A549 treated with CpdA at 1 μM for 4 hours (cell line): ENCODE data around the gene P3H4. TPM values are rescaled to one million over a fixed set of nuclear protein-coding genes. Genes with fewer than 3 reads are reported as not detected.

Experiments used
- total RNA-seq: library from RNA; stranded (reverse); fragments of 200-300 nt; extraction: Qiagen RNA extraction; gene quantifications from 5 replicates; pipeline ENCODE4 v1.2.3, GENCODE V29; 2022; ENCODE audit warnings: low read depth

P3H4 gene, protein sequence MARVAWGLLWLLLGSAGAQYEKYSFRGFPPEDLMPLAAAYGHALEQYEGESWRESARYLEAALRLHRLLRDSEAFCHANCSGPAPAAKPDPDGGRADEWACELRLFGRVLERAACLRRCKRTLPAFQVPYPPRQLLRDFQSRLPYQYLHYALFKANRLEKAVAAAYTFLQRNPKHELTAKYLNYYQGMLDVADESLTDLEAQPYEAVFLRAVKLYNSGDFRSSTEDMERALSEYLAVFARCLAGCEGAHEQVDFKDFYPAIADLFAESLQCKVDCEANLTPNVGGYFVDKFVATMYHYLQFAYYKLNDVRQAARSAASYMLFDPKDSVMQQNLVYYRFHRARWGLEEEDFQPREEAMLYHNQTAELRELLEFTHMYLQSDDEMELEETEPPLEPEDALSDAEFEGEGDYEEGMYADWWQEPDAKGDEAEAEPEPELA
- 28.2 to 40.1 TPM (median 37.2 TPM) in 5 replicates for total RNA-seq

DNA sequence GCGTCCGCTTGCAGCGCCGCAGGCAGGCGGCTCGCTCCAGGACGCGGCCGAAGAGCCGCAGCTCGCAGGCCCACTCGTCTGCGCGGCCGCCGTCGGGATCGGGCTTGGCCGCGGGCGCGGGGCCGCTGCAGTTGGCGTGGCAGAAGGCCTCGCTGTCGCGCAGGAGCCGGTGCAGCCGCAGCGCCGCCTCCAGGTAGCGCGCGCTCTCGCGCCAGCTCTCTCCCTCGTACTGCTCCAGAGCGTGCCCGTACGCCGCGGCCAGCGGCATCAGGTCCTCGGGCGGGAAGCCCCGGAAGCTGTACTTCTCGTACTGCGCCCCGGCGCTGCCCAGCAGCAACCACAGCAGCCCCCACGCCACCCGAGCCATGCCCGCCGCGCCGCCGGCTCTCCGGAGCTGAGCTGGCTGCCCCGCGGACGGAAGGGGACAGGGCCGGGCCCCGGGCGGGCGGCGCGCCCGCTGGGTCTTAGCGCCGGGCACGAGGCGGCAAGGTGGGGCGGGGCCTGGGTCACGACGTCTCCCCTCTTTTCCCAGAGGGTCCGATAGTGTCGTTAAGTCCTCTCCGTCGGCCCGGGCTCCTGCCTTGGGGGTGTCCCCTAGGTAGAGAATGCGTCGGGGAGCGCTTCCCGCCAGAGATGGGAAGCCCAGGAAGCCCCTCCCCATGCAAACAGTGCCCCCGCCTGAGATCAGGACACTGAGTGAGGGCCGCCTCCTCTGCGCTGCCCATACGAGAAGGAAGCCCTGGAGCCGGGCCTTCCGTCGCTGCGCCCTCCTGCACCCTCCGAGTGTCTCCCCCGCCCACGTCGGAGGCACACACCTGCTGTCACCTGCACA, at the start of gene P3H4:
P3H4 (minus strand) TSS at position 401 of the 832 bp plus-strand sequence; CDS start at position 367, 34 bp downstream.

DNA sequence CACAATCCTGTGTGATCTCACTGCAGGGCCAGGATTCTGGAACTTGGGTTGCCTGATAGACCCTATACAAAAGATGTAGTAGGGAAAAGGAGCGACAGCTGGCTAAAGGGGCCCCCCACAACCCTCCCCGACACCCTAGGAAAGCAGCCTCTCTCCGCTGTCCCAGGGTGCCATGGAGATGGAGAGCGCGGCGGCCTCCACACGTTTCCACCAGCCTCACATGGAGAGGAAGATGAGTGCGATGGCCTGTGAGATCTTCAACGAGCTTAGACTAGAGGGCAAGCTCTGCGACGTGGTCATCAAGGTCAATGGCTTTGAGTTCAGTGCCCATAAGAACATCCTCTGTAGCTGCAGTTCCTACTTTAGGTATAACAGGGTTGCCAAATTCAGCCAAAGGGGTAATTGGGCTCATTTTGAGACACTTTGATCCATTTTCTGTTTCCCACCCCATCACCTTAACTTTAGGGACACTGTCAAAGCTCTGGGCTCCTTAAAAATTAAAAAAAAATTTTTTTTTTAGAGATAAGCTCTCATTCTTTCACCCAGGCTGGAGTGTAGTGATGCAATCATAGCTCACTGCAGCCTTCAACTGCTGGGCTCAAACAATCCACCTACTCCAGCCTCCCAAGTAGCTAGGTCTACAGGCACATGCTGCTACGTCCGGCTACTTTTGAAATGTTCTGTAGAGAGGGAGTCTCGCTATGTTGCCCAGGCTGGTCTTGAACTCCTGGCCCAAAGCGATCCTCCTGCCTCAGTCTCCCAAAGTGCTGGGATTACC, 26.2 kb upstream of the P3H4 start, which contains the start of gene KLHL10:
KLHL10 (plus strand) TSS at position 65 of the 778 bp plus-strand sequence; CDS start at position 173, 108 bp downstream.

DNA sequence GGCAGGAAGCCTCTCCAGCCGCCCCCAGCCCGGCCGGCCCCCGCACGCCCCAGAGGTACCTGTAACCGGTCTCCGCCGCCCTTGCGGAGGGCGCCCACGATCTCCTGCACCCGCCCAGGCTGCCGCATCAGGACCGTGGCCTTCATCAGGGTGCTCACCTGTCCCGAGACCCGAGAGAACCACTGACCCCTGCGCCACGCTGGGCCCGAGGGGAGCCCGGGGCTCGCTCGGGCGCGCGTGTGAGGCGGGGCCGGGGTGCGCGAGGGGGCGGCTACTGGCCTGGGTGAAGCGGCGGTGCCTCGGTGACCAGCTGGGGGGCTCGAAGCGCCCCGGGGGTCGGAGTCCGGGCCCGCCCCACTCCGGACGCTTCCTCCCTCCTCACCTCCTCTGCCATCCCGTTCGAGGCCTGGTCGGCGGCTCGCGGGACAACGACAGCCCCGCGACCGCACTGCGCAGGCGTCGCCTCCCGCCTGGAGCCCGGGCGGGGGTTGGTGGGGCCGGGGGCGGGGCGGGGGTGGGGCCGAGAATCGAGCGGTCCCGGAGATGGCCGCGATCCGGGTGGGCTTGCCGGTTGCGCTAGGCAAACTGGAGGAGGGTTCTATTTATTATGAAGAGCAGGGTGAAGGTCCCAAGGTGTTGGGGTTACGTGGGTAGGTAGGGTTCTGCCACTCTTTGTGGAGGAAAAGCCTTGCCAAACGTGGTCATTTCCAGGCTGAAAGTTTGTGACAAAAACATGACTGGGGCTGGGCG, 24.2 kb upstream of the P3H4 start, which contains the start of gene NT5C3B:
NT5C3B (minus strand) TSS at position 433 of the 750 bp plus-strand sequence; CDS start at position 394, 39 bp downstream.

DNA sequence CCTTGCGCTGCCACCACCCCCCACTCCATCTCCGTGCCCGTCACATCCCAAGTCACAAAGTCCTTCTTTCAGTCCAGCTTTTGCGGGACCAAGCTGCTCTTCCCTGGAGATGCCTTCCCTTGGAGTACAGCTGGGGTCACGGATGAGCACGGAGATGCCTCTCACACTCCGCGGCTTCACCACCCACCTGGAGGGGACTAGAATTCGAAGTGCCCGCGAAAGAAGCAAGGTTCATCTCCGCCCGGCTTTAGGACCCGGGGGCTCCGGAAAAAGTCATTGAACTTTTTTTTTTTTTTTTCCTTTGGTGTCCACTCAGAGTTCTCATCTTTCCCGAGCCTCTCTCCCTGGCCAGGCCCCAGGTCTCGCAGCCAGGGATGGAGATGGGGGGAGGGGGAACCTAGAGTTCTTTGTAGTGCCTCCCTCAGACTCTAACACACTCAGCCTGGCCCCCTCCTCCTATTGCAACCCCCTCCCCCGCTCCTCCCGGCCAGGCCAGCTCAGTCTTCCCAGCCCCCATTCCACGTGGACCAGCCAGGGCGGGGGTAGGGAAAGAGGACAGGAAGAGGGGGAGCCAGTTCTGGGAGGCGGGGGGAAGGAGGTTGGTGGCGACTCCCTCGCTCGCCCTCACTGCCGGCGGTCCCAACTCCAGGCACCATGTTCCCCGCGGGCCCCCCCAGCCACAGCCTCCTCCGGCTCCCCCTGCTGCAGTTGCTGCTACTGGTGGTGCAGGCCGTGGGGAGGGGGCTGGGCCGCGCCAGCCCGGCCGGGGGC, 817 bp upstream of the P3H4 start, which contains the start of gene FKBP10:
FKBP10 (plus strand) TSS at position 624 of the 771 bp plus-strand sequence; CDS start at position 655, 31 bp downstream.

DNA sequence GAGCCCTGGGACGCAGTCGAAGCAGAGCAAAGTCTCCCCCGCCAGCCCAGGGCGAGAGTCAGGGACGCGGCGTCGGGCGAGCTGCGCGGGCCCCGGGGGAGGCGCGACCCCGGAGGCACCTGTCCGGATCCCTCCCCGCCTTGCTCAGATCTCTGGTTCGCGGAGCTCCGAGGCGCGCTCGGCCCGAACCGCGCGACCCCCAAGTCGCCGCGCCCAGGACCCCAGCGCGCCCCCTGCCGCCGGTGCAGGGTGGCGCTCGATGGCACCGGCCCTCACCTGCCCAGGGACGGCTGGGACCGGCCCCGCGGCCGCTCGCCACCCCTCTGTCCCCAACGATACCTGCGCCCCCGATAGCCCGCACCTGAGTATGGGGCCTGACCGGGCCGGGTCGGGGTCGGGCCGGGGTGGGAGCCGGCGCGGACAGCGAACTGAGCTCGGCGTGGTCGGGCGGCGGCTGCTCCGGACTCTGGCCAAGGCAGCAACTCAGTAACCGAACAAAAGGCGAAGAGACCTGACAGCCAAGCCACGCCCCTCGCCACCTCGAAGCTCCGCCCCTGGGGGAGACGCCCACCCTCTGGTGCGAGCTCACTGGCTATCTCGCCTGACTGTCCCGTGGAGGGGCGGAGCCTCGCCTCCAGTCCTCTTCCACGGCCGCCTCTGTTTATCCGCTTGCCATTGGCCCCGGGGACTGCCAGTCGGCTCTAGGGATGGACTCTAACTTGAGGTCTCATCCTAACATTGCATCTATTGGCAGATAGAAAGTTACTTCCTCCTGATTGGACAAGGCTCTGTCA, 25.3 kb downstream of the P3H4 start, which contains the start of gene JUP:
JUP (minus strand) TSS at position 485 of the 794 bp plus-strand sequence. CDS start 14,857 bp downstream, outside the sequence.

Other genes with a start within 250 kb of the P3H4 start
- not detected in 5 replicates for gene KRT9, start 239.9 kb downstream of the P3H4 start, total RNA-seq
- 0.14 to 0.30 TPM (median 0.16 TPM) in 3 of 5 replicates, not detected in the others for gene KRT14, start 225.1 kb downstream of the P3H4 start, total RNA-seq
- 0.43 to 0.96 TPM (median 0.73 TPM) in 5 replicates for gene KRT16, start 199.2 kb downstream of the P3H4 start, total RNA-seq
- 0.77 to 1.2 TPM (median 1.1 TPM) in 5 replicates for gene KRT17, start 187.4 kb downstream of the P3H4 start, total RNA-seq
- gene EIF1, start 123.1 kb downstream of the P3H4 start, total RNA-seq: 1,218 to 1,665 TPM (median 1,423 TPM) in 5 replicates
- gene GAST, start 99.6 kb downstream of the P3H4 start, total RNA-seq: 0.14 TPM in 1 of 5 replicates, not detected in the others
- 1.2 to 1.9 TPM (median 1.7 TPM) in 5 replicates for gene HAP1, start 77.3 kb downstream of the P3H4 start, total RNA-seq
- 84.4 to 128 TPM (median 119 TPM) in 5 replicates for gene JUP, start 25.2 kb downstream of the P3H4 start, total RNA-seq
- gene FKBP10, start 1.1 kb upstream of the P3H4 start, total RNA-seq: 94.4 to 120 TPM (median 107 TPM) in 5 replicates
- 100 to 115 TPM (median 113 TPM) in 5 replicates for gene NT5C3B, start 24.3 kb upstream of the P3H4 start, total RNA-seq
- gene KLHL10, start 25.9 kb upstream of the P3H4 start, total RNA-seq: 0.03 TPM in 1 of 5 replicates, not detected in the others
- gene KLHL11, start 53.5 kb upstream of the P3H4 start, total RNA-seq: 2.2 to 4.6 TPM (median 2.8 TPM) in 5 replicates
- gene ACLY, start 107.0 kb upstream of the P3H4 start, total RNA-seq: 261 to 324 TPM (median 311 TPM) in 5 replicates
- 1.1 to 2.4 TPM (median 1.7 TPM) in 5 replicates for gene ODAD4, start 118.7 kb upstream of the P3H4 start, total RNA-seq
- gene CNP, start 154.8 kb upstream of the P3H4 start, total RNA-seq: 57.9 to 75.9 TPM (median 71.3 TPM) in 5 replicates
- 123 to 137 TPM (median 126 TPM) in 5 replicates for gene DNAJC7, start 205.5 kb upstream of the P3H4 start, total RNA-seq
- 45.2 to 51.0 TPM (median 46.7 TPM) in 5 replicates for gene NKIRAS2, start 208.1 kb upstream of the P3H4 start, total RNA-seq
- gene C17orf113, start 238.7 kb upstream of the P3H4 start, total RNA-seq: 0.40 to 0.81 TPM (median 0.62 TPM) in 5 replicates